Measurements from ENCODE around the gene YAF2. TPM values are rescaled to one million over a fixed set of nuclear protein-coding genes. Genes with fewer than 3 reads are reported as not detected.

YAF2 gene
- total and polyA plus RNA-seq, 2 donors (not counting 3 experiments of a cell fraction or from before 2014, with no cell fraction given): 6.9 to 29.2 TPM

GRCh38 chr12:42187799-42188198 is 50.2 kb downstream of the YAF2 start:
- no peak for FAIRE-seq
- POLR2A ChIA-PET: no interaction called here

More at GRCh38 chr12:42187799-42188198, 50.2 kb downstream of the YAF2 start:
- no peaks in the 10 kb centered on the region for H3K9me1 ChIP-seq (replicated peaks; ENCODE audit: control insufficient read depth, extremely low read depth, insufficient read depth, low read length)
- dilution Hi-C loops (cut with MboI; ENCODE audit: extremely low pct_ligation_motif_present, low sequenced_read_pairs): no loop called here
- no peak overlapping the region for H3K4me3 ChIP-seq (replicated peaks in 1 of 3; ENCODE audit: insufficient read depth in 1 of 3, low read depth in 1 of 3, low read length in 3 of 3)
- TF ChIP-seq POLR2A (IDR thresholded peaks at IDR 0.05; ENCODE audit: low read depth, low read length) (no peak), EZH2 (IDR thresholded peaks at IDR 0.05; ENCODE audit: borderline replicate concordance, low read depth, low read length, severe bottlenecking) (no peak), FOS (IDR thresholded peaks at IDR 0.05; ENCODE audit: borderline replicate concordance, insufficient read depth, low read length) (no peak), JUN (IDR thresholded peaks at IDR 0.05; ENCODE audit: borderline replicate concordance, insufficient read depth, insufficient read length, low read depth) (no peak), POLR2AphosphoS5 (IDR thresholded peaks at IDR 0.05; ENCODE audit: insufficient read depth, low read depth, low read length) (no peak), GATA2 (IDR thresholded peaks at IDR 0.05; ENCODE audit: insufficient read depth, insufficient read length, low read depth, low read length) (no peak), MYC (IDR thresholded peaks at IDR 0.05; ENCODE audit: low read depth, low read length) (no peak)
- TF ChIP-seq, protein P1, sequence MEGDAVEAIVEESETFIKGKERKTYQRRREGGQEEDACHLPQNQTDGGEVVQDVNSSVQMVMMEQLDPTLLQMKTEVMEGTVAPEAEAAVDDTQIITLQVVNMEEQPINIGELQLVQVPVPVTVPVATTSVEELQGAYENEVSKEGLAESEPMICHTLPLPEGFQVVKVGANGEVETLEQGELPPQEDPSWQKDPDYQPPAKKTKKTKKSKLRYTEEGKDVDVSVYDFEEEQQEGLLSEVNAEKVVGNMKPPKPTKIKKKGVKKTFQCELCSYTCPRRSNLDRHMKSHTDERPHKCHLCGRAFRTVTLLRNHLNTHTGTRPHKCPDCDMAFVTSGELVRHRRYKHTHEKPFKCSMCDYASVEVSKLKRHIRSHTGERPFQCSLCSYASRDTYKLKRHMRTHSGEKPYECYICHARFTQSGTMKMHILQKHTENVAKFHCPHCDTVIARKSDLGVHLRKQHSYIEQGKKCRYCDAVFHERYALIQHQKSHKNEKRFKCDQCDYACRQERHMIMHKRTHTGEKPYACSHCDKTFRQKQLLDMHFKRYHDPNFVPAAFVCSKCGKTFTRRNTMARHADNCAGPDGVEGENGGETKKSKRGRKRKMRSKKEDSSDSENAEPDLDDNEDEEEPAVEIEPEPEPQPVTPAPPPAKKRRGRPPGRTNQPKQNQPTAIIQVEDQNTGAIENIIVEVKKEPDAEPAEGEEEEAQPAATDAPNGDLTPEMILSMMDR (IDR thresholded peaks at IDR 0.05; ENCODE audit: extremely low read depth in 1 of 2, insufficient read depth in 1 of 2, low read depth in 1 of 2, low read length in 2 of 2): no peak
- TF ChIP-seq, protein P2, sequence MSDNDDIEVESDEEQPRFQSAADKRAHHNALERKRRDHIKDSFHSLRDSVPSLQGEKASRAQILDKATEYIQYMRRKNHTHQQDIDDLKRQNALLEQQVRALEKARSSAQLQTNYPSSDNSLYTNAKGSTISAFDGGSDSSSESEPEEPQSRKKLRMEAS (IDR thresholded peaks at IDR 0.05; ENCODE audit: insufficient read depth, insufficient read length): no peak
- no peak overlapping the region for H3K27ac ChIP-seq (ENCODE audit: insufficient read depth, low read depth, low read length)
- peaks cover 0 to 3% of the 10 kb centered on the region in 2 experiments for H3K36me3 ChIP-seq (ENCODE audit: control insufficient read depth in 2 of 2, extremely low read depth in 1 of 2, insufficient read depth in 2 of 2, low read length in 2 of 2)
- intact Hi-C loops (cut with micrococcal nuclease): no loop called here
- DNase-seq (ENCODE audit: low read depth, low spot score): no peak
- no peaks in the 10 kb centered on the region for H3K4me1 ChIP-seq (ENCODE audit: control insufficient read depth, extremely low read depth, insufficient read depth, low read length)
- H2AFZ ChIP-seq (ENCODE audit: low read depth, low read length): no peak overlapping the region
- no peaks in the 10 kb centered on the region for H3K9me3 ChIP-seq (replicated peaks; ENCODE audit: control insufficient read depth, insufficient read depth, low read length)
- no TSS peak for BruUV-seq (replicated peaks)
- no peaks in the 10 kb centered on the region for H3K27me3 ChIP-seq (ENCODE audit: control insufficient read depth in 2 of 2, insufficient read depth in 2 of 2, low read length in 2 of 2)
- CTCF ChIA-PET: no interaction called here
- no peak overlapping the region for H3K4me2 ChIP-seq (ENCODE audit: insufficient read depth, low read length)
- no peaks in the 10 kb centered on the region for H3K79me2 ChIP-seq (ENCODE audit: control insufficient read depth, insufficient read depth, low read length)
- H3K9ac ChIP-seq (replicated peaks; ENCODE audit: extremely low read depth, insufficient read depth, low read length): no peak overlapping the region
- no peaks in the 10 kb centered on the region for H4K20me1 ChIP-seq (replicated peaks; ENCODE audit: control insufficient read depth, extremely low read depth, insufficient read depth, low read length)
